Parathyroid adenoma (tissue), 2 donors: ENCODE results near the gene MAP4K1.
"Not testable (repeated sequence)": the region's sequence is repeated elsewhere in the genome, so short reads cannot be mapped to it uniquely, and the experiment has no call there.

Source experiments
- H2AFZ ChIP-seq: fragments of 300-600 bp; sonication (generic); one replicate; pipeline ENCODE4 v1.7.0; 2017; ENCODE audit warnings: antibody characterized with exemption, mild to moderate bottlenecking
- H3K27ac ChIP-seq: fragments of 300-600 bp; sonication (generic); one replicate; pipeline ENCODE4 v1.7.0; 2017
- H3K27me3 ChIP-seq: fragments of 300-600 bp; sonication (generic); one replicate; pipeline ENCODE4 v1.7.0; 2017; ENCODE audit warnings: low read length; ENCODE audit not compliant: control insufficient read depth, insufficient read depth
- H3K36me3 ChIP-seq: fragments of 300-600 bp; sonication (generic); one replicate; pipeline ENCODE4 v1.7.0; 2017; ENCODE audit warnings: low read length; ENCODE audit not compliant: control insufficient read depth, insufficient read depth
- H3K4me1 ChIP-seq: fragments of 300-600 bp; sonication (generic); one replicate; pipeline ENCODE4 v1.7.0; 2017; ENCODE audit warnings: control low read depth
- H3K4me2 ChIP-seq: fragments of 300-600 bp; sonication (generic); one replicate; pipeline ENCODE4 v1.7.0; 2017; ENCODE audit warnings: low read length
- H3K4me3 ChIP-seq: fragments of 300-600 bp; sonication (generic); one replicate; pipeline ENCODE4 v1.7.0; 2017; ENCODE audit warnings: low read depth, low read length
- H3K79me2 ChIP-seq: fragments of 300-600 bp; sonication (generic); one replicate; pipeline ENCODE4 v1.7.0; 2017; ENCODE audit warnings: control low read depth
- H3K9ac ChIP-seq: fragments of 300-600 bp; sonication (generic); one replicate; pipeline ENCODE4 v1.7.0; 2017; ENCODE audit warnings: mild to moderate bottlenecking
- H3K9me3 ChIP-seq: fragments of 300-600 bp; sonication (generic); one replicate; pipeline ENCODE4 v1.7.0; 2017; ENCODE audit warnings: low read length; ENCODE audit not compliant: control insufficient read depth
- TF ChIP-seq, protein P1 (sequence below): fragments of 300-600 bp; sonication (generic); IDR thresholded peaks from one replicate; pipeline ENCODE4 v1.7.0; 2017; ENCODE audit warnings: antibody characterized with exemption, mild to moderate bottlenecking
- donor health status: primary hyperparathyroidism.

Gene MAP4K1

DNA sequence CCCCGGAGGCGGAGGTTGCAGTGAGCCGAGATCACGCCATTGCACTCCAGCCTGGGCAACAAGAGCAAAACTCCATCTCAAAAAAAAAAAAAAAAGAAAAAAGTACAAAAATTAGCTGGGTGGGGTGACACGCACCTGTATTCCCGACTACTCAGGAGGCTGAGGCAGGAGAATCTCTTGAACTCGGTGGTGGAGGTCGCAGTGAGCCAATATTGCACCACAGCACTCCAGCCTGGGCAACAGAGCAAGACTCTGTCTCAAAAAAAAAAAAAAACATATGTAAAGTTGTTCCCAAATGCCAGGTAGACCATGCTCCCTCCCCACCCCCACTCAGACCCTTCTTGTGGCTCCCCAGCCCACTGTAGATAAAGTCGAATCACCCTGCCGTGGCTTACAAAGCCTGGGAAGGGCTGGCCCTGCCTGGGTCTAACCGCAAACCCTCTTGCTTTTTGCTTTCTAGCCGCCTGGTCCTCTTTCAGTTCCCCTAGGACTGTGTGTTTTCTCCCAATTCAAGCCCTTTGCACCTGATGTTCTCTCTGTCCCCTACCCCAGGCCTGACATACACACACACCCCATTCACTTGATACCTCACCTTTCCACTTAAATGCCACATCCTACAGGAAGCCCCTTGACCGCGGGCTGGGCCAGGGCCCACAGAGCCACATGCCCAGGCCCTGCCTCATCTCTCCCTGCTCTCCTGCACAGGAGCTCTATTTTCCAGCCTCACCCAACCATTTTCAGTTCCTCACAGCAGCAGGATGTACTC lies 34.4 kb downstream of the MAP4K1 start:
- no peak overlapping the region for H3K4me3 ChIP-seq
- no peak overlapping the region for H3K9ac ChIP-seq
- no peaks in the 10 kb centered on the region for H3K9me3 ChIP-seq
- TF ChIP-seq, protein P1, sequence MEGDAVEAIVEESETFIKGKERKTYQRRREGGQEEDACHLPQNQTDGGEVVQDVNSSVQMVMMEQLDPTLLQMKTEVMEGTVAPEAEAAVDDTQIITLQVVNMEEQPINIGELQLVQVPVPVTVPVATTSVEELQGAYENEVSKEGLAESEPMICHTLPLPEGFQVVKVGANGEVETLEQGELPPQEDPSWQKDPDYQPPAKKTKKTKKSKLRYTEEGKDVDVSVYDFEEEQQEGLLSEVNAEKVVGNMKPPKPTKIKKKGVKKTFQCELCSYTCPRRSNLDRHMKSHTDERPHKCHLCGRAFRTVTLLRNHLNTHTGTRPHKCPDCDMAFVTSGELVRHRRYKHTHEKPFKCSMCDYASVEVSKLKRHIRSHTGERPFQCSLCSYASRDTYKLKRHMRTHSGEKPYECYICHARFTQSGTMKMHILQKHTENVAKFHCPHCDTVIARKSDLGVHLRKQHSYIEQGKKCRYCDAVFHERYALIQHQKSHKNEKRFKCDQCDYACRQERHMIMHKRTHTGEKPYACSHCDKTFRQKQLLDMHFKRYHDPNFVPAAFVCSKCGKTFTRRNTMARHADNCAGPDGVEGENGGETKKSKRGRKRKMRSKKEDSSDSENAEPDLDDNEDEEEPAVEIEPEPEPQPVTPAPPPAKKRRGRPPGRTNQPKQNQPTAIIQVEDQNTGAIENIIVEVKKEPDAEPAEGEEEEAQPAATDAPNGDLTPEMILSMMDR = no peak
- H3K79me2 ChIP-seq = no peaks in the 10 kb centered on the region
- no peak overlapping the region for H3K4me2 ChIP-seq
- H3K27ac ChIP-seq = no peak overlapping the region
- no peaks in the 10 kb centered on the region for H3K27me3 ChIP-seq
- H3K36me3 ChIP-seq = no peaks in the 10 kb centered on the region
- H2AFZ ChIP-seq = no peak overlapping the region
- no peaks in the 10 kb centered on the region for H3K4me1 ChIP-seq

DNA sequence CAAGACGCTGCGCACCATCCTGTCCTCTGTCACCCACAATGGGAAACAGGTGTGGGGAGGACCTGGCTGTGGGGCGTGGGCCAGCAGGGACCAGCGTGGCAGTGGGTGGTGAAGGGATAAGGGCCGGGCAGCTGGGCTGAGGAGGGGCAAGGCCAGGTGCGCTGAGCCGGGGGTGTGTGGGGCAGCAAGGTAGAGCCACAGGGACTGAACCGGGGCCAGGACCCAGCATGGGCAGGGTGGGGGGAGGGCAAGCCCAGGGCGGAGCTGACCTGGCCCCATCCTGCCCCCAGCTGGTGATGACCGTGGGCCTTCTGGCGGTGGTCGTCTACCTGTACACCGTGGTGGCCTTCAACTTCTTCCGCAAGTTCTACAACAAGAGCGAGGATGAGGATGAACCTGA lies 37.7 kb downstream of the MAP4K1 start:
- H3K36me3 ChIP-seq = no peaks in the 10 kb centered on the region
- no peak overlapping the region for H3K4me3 ChIP-seq
- no peaks in the 10 kb centered on the region for H3K9me3 ChIP-seq
- no peaks in the 10 kb centered on the region for H3K27me3 ChIP-seq
- no peaks in the 10 kb centered on the region for H3K79me2 ChIP-seq
- H3K27ac ChIP-seq = no peak overlapping the region
- TF ChIP-seq, protein P1 = no peak
- no peak overlapping the region for H2AFZ ChIP-seq
- no peak overlapping the region for H3K9ac ChIP-seq
- H3K4me2 ChIP-seq = no peak overlapping the region
- no peaks in the 10 kb centered on the region for H3K4me1 ChIP-seq

DNA sequence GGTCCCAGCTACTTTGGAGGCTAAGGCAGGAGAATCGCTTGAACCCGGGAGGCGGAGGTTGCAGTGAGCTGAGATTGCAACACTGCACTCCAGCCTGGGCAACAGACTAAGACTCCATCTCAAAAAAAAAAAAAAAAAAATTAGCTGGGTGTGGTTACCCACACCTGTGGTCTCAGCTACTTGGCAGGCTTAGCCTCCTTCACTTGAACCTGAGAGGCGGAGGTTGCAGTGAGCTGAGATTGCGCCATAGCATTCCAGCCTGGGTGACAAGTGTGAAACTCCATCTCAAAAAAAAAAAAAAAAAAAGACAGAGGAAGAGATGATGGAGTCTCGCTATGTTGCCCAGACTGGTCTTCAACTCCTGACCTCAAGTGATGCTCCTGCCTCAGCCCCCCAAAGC lies 38.4 kb downstream of the MAP4K1 start:
- not testable (repeated sequence) for H3K4me3 ChIP-seq, H3K27ac ChIP-seq, H3K4me1 ChIP-seq, H3K27me3 ChIP-seq, H3K9ac ChIP-seq, H3K36me3 ChIP-seq, H3K9me3 ChIP-seq, H3K79me2 ChIP-seq, H2AFZ ChIP-seq, H3K4me2 ChIP-seq

DNA sequence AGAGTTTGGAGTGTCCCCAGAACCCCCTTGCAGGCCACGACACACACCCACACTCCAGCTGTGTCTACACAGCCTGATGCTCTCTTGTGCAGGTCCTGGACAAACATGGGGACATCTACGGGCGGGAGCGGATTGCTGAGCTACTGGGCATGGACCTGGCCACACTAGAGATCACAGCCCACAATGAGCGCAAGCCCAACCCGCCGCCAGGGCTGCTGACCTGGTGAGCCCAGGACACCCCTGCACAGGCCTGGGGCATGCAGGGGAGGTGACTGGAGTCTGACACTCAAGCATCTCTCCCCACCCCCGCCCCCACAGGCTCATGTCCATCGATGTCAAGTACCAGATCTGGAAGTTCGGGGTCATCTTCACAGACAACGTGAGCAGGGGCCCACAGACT lies 39.9 kb downstream of the MAP4K1 start:
- Histone ChIP-seq H2AFZ (no peak overlapping the region), H3K36me3 (no peaks in the 10 kb centered on the region), H3K9me3 (no peaks in the 10 kb centered on the region), H3K9ac (no peak overlapping the region), H3K27me3 (no peaks in the 10 kb centered on the region), H3K4me3 (no peak overlapping the region), H3K4me2 (no peak overlapping the region), H3K27ac (no peak overlapping the region), H3K79me2 (no peaks in the 10 kb centered on the region), H3K4me1 (no peaks in the 10 kb centered on the region)
- TF ChIP-seq, protein P1 = no peak

DNA sequence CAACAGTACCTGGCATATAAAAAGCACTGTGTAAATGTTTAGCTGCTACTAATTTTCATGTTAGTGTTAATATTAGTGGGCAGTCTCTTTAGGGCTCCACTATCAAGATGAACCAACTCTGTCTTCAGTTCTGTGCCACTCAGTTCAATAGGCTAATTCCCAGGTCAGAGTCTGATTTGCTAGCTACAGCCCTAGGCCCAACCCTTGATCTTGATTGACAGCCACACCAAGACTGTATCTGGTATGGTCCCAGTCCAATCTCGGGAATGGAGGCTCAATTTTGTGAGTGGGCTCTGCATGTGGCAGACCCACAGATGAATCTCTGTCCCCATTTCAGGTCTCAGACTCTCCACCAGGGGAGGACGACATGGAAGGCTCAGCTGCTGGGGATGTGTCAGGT lies 46.1 kb downstream of the MAP4K1 start:
- Histone ChIP-seq H3K27me3 (no peaks in the 10 kb centered on the region), H3K4me3 (no peak overlapping the region), H3K9ac (no peak overlapping the region), H3K36me3 (no peaks in the 10 kb centered on the region), H3K9me3 (no peaks in the 10 kb centered on the region), H3K4me1 (no peaks in the 10 kb centered on the region), H2AFZ (no peak overlapping the region), H3K4me2 (no peak overlapping the region), H3K79me2 (no peaks in the 10 kb centered on the region), H3K27ac (no peak overlapping the region)
- TF ChIP-seq, protein P1 = no peak
